Caco-2 (cell line): ENCODE results near the gene SCARF2. TPM values are rescaled to one million over a fixed set of nuclear protein-coding genes. Genes with fewer than 3 reads are reported as not detected.
"Not testable (repeated sequence)": the region's sequence is repeated elsewhere in the genome, so short reads cannot be mapped to it uniquely, and the experiment has no call there.

Source experiments
- BruUV-seq: library from RNA; stranded (reverse); fragments of 400-500 nt; replicated peaks from 2 replicates; lab custom pipeline; 2021; lab: Mats Ljungman, UMichigan
- CTCF ChIA-PET: fragments of 300-600 bp; sonication (Branson Sonifier 250); formaldehyde crosslinking; loops from one replicate; lab custom pipeline; 2022; ENCODE audit warnings: antibody characterized with exemption; lab: Charles Lee
- POLR2A ChIA-PET: fragments of 300-600 bp; sonication (Branson Sonifier 250); formaldehyde crosslinking; loops from one replicate; lab custom pipeline; 2022; ENCODE audit warnings: antibody characterized with exemption; lab: Charles Lee
- DNase-seq, 2 experiments: peaks; one replicate each; pipeline versions ENCODE4 v3.0.0 to v3.0.0-alpha.2; 2020 to 2022
- H3K27me3 ChIP-seq: replicated peaks from 2 replicates; pipeline ENCODE4 v1.6.0; 2011; ENCODE audit warnings: low read length; ENCODE audit not compliant: control insufficient read depth, insufficient read depth
- H3K36me3 ChIP-seq: 2 replicates; pipeline ENCODE4 v1.5.1; 2011; ENCODE audit warnings: low read length; ENCODE audit not compliant: control insufficient read depth, insufficient read depth
- H3K4me1 ChIP-seq: fragments of 250-450 bp; sonication (Bioruptor Pico); 2 replicates; pipeline ENCODE4 v1.5.1; 2020; ENCODE audit warnings: mild to moderate bottlenecking
- H3K4me3 ChIP-seq: 2 replicates; pipeline ENCODE4 v1.5.1; 2011; ENCODE audit warnings: low read depth, mild to moderate bottlenecking, control low read depth, low read length
- H3K9me3 ChIP-seq: fragments of 250-450 bp; sonication (Bioruptor Pico); 2 replicates; pipeline ENCODE4 v1.5.1; 2020; ENCODE audit warnings: mild to moderate bottlenecking, moderate library complexity
- H3K27ac Mint-ChIP-seq: one replicate; pipeline ENCODE4 v1.8.0; 2022; ENCODE audit warnings: mixed read lengths; ENCODE audit not compliant: unreplicated experiment
- H3K27me3 Mint-ChIP-seq: one replicate; pipeline ENCODE4 v1.8.0; 2022; ENCODE audit warnings: mixed read lengths; ENCODE audit not compliant: insufficient read depth, unreplicated experiment
- H3K36me3 Mint-ChIP-seq: one replicate; pipeline ENCODE4 v1.8.0; 2022; ENCODE audit warnings: mild to moderate bottlenecking, mixed read lengths; ENCODE audit not compliant: insufficient read depth, unreplicated experiment
- H3K4me1 Mint-ChIP-seq: one replicate; pipeline ENCODE4 v1.8.0; 2022; ENCODE audit warnings: low read depth, mixed read lengths; ENCODE audit not compliant: unreplicated experiment
- H3K4me3 Mint-ChIP-seq: one replicate; pipeline ENCODE4 v1.8.0; 2022; ENCODE audit warnings: mild to moderate bottlenecking, moderate library complexity, mixed read lengths; ENCODE audit not compliant: unreplicated experiment
- H3K9me3 Mint-ChIP-seq: one replicate; pipeline ENCODE4 v1.8.0; 2022; ENCODE audit warnings: mixed read lengths; ENCODE audit not compliant: unreplicated experiment
- CTCF ChIP-seq, 2 experiments: fragments of 200-600 bp in 1 of 2; IDR thresholded peaks; 1 replicate in 1 of 2; 2 replicates in 1 of 2; pipeline versions ENCODE4 v1.5.1 to v1.8.0; 2011 to 2022; ENCODE audit warnings: antibody characterized with exemption in 1 of 2, control low read depth in 1 of 2, inconsistent platforms in 1 of 2, low read depth in 1 of 2, low read length in 1 of 2, mild to moderate bottlenecking in 1 of 2, moderate library complexity in 1 of 2; ENCODE audit not compliant: insufficient read depth in 1 of 2, severe bottlenecking in 1 of 2, unreplicated experiment in 1 of 2
- intact Hi-C: fragments of 100-400 bp; cut with micrococcal nuclease; formaldehyde crosslinking; loops from one replicate; pipeline ENCODE4 v1.10.0; 2022; ENCODE audit not compliant: unreplicated experiment
- total RNA-seq: library from RNA; stranded (reverse); gene quantifications from 2 replicates; pipeline ENCODE4 v1.2.3, GENCODE V29; 2022

The SCARF2 gene
- total RNA-seq, 1 experiment from 2014 or later, result 0.73 TPM

- TF ChIP-seq CTCF (IDR thresholded peaks at IDR 0.05; ENCODE audit: insufficient read depth in 1 of 2, low read depth in 1 of 2, low read length in 1 of 2, severe bottlenecking in 1 of 2, unreplicated experiment in 1 of 2), result no peak
- intact Hi-C loops, result no loop called here
- H3K4me1 Mint-ChIP-seq, result no peaks in the 10 kb centered on the region
- H3K27ac Mint-ChIP-seq, result no peak overlapping the region
- Histone ChIP-seq H3K4me1 (no peaks in the 10 kb centered on the region), H3K36me3 (no peaks in the 10 kb centered on the region), H3K9me3 (no peaks in the 10 kb centered on the region), H3K4me3 (no peak overlapping the region), H3K27me3 (no peaks in the 10 kb centered on the region)
- ChIA-PET CTCF (no interaction called here), POLR2A (no interaction called here)
- peaks cover 19% of the 10 kb centered on the region for H3K36me3 Mint-ChIP-seq
- H3K9me3 Mint-ChIP-seq, result no peaks in the 10 kb centered on the region
- no peaks in the 10 kb centered on the region for H3K27me3 Mint-ChIP-seq
- no TSS peak for BruUV-seq
- no peak for DNase-seq
- H3K4me3 Mint-ChIP-seq, result no peak overlapping the region
These were observed 46.1 kb upstream of the SCARF2 start for GRCh38 chr22:20483771-20484170.

DNA sequence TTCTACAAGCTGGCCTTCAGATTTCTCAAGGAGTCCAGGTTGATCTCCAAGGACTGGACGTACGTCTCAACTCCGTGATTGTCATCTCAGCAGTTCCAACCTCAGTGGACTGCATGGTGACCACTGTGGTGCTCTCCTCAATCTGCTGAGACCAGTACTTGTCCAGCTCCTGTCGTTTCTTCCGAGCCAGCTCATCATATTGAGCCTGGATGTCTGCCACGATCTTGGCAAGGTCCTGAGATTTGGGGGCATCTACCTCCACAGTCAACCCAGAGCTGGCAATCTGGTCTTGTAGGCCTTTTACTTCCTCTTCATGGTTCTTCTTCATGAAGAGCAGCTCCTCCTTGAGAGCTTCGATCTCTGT, 45.5 kb upstream of the SCARF2 start:
- BruUV-seq, H3K4me1 ChIP-seq, H3K27me3 ChIP-seq, CTCF ChIA-PET, H3K9me3 ChIP-seq, H3K4me3 Mint-ChIP-seq, POLR2A ChIA-PET, H3K4me3 ChIP-seq, intact Hi-C loops, H3K27ac Mint-ChIP-seq, DNase-seq, H3K9me3 Mint-ChIP-seq, H3K4me1 Mint-ChIP-seq, H3K36me3 ChIP-seq, H3K27me3 Mint-ChIP-seq: not testable (repeated sequence)
- peaks cover 19% of the 10 kb centered on the region for H3K36me3 Mint-ChIP-seq

- peaks cover 11% of the 10 kb centered on the region for H3K36me3 Mint-ChIP-seq
- ChIA-PET POLR2A (no interaction called here), CTCF (no interaction called here)
- no peak for DNase-seq
- intact Hi-C loops, result no loop called here
- H3K4me3 ChIP-seq, result no peak overlapping the region
- no peaks in the 10 kb centered on the region for H3K27me3 Mint-ChIP-seq
- no peaks in the 10 kb centered on the region for H3K4me1 ChIP-seq
- no peaks in the 10 kb centered on the region for H3K27me3 ChIP-seq
- no peak overlapping the region for H3K4me3 Mint-ChIP-seq
- no peak overlapping the region for H3K27ac Mint-ChIP-seq
- no peaks in the 10 kb centered on the region for H3K9me3 ChIP-seq
- H3K4me1 Mint-ChIP-seq, result no peaks in the 10 kb centered on the region
- H3K36me3 ChIP-seq, result no peaks in the 10 kb centered on the region
- no TSS peak for BruUV-seq
- no peaks in the 10 kb centered on the region for H3K9me3 Mint-ChIP-seq
- TF ChIP-seq CTCF (IDR thresholded peaks at IDR 0.05; ENCODE audit: insufficient read depth in 1 of 2, low read depth in 1 of 2, low read length in 1 of 2, severe bottlenecking in 1 of 2, unreplicated experiment in 1 of 2), result no peak
These were observed 42.1 kb upstream of the SCARF2 start for GRCh38 chr22:20479612-20480196.

- H3K36me3 ChIP-seq, H3K36me3 Mint-ChIP-seq, H3K4me3 ChIP-seq, H3K9me3 Mint-ChIP-seq, POLR2A ChIA-PET, H3K4me3 Mint-ChIP-seq, BruUV-seq, H3K27me3 ChIP-seq, H3K27ac Mint-ChIP-seq, DNase-seq, H3K9me3 ChIP-seq, intact Hi-C loops, CTCF ChIA-PET, H3K27me3 Mint-ChIP-seq, H3K4me1 Mint-ChIP-seq, H3K4me1 ChIP-seq: not testable (repeated sequence)
These were observed 40.4 kb upstream of the SCARF2 start for GRCh38 chr22:20478059-20478458.

DNA sequence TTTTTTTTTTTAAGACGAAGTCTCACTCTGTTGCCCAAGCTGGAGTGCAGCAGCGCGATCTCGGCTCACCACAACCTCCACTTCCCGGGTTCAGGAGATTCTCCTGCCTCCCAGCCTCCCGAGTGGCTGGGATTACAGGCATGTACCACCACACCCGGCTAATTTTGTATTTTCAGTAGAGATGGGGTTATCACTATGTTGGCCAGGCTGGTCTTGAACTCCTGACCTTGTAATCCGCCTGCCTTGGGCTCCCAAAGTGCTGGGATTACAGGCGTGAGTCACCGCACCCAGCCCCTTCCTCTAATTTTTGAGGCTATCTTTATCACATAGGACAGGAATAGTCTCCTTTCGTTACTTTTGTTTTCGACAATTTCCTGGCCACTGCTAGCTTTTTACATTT, 37.9 kb upstream of the SCARF2 start:
- DNase-seq, H3K4me3 ChIP-seq, H3K27ac Mint-ChIP-seq, intact Hi-C loops, H3K27me3 Mint-ChIP-seq, H3K27me3 ChIP-seq, BruUV-seq, H3K4me1 ChIP-seq, POLR2A ChIA-PET, H3K9me3 ChIP-seq, H3K4me1 Mint-ChIP-seq, H3K36me3 ChIP-seq, H3K4me3 Mint-ChIP-seq, H3K9me3 Mint-ChIP-seq: not testable (repeated sequence)
- peaks cover 14% of the 10 kb centered on the region for H3K36me3 Mint-ChIP-seq
- CTCF ChIA-PET, result interaction anchor here (0.7 kb wide), 1 partner anchor 76 kb away, joined by 3 read pairs; no protein-coding TSS in a partner anchor
